Hepatocyte (in vitro differentiated cells): ENCODE data around the gene CWC27.

Experiments used
- CTCF ChIP-seq: fragments of 200-600 bp; sonication (generic); IDR thresholded peaks from 2 replicates; pipeline ENCODE4 v1.5.1; 2016; ENCODE audit warnings: antibody characterized with exemption, mild to moderate bottlenecking; ENCODE audit not compliant: poor library complexity
- EZH2 ChIP-seq: fragments of 200-600 bp; sonication (generic); IDR thresholded peaks from 2 replicates; pipeline ENCODE4 v1.6.1; 2016; ENCODE audit warnings: antibody characterized with exemption, mild to moderate bottlenecking, borderline replicate concordance
- EZH2phosphoT487 ChIP-seq: fragments of 200-600 bp; sonication (generic); IDR thresholded peaks from one replicate; pipeline ENCODE4 v1.6.1; 2018; ENCODE audit warnings: antibody characterized with exemption, mild to moderate bottlenecking, low read depth, moderate library complexity; ENCODE audit not compliant: unreplicated experiment, severe bottlenecking

- no peak for TF ChIP-seq CTCF
- TF ChIP-seq EZH2, result no peak
- TF ChIP-seq EZH2phosphoT487, result no peak
Observed at GRCh38 chr5:65061974-65062353, 293.2 kb downstream of the CWC27 start.
